Natural killer cell (primary cell): ENCODE data around the gene ANXA3. TPM values are rescaled to one million over a fixed set of nuclear protein-coding genes. Genes with fewer than 3 reads are reported as not detected.

Experiments used
- ATAC-seq, 3 donors: fragments of 150-1000 bp in 2 of 3; fragments of 200-7000 bp in 1 of 3; cut with Tn5 transposase; 1 replicate in 1 of 3; 2 replicates in 2 of 3; pipeline ENCODE4 v1.10.0; 2021; ENCODE audit warnings: mild to moderate bottlenecking in 2 of 3, moderate library complexity in 2 of 3
- DNase-seq, 2 donors: peaks; one replicate each; pipeline versions ENCODE4 v3.0.0 to v3.0.0-alpha.2; 2013 to 2021; ENCODE audit warnings: mixed read lengths in 1 of 2
- H3K27ac ChIP-seq: one replicate; pipeline ENCODE4 v1.5.1; 2013; ENCODE audit warnings: mild to moderate bottlenecking, low read length
- H3K27me3 ChIP-seq: one replicate; pipeline ENCODE4 v1.6.1; 2013; ENCODE audit warnings: low read length; ENCODE audit not compliant: control insufficient read depth, insufficient read depth
- H3K36me3 ChIP-seq: one replicate; pipeline ENCODE4 v1.6.1; 2013; ENCODE audit warnings: low read length; ENCODE audit not compliant: control insufficient read depth, insufficient read depth
- H3K4me1 ChIP-seq: one replicate; pipeline ENCODE4 v1.6.1; 2013; ENCODE audit warnings: low read length; ENCODE audit not compliant: control insufficient read depth, insufficient read depth
- H3K4me3 ChIP-seq: one replicate; pipeline ENCODE4 v1.5.1; 2013; ENCODE audit warnings: low read length
- H3K9me3 ChIP-seq: one replicate; pipeline ENCODE4 v1.6.1; 2013; ENCODE audit warnings: low read length; ENCODE audit not compliant: control insufficient read depth, insufficient read depth
- H3K27ac Mint-ChIP-seq, 2 donors: one replicate each; pipeline ENCODE4 v1.8.0; 2022; ENCODE audit warnings: mild to moderate bottlenecking in 2 of 2, mixed read lengths in 2 of 2, moderate library complexity in 1 of 2
- H3K27me3 Mint-ChIP-seq, 2 donors: one replicate each; pipeline ENCODE4 v1.8.0; 2022; ENCODE audit warnings: low read depth in 2 of 2, mixed read lengths in 2 of 2
- H3K36me3 Mint-ChIP-seq: one replicate; pipeline ENCODE4 v1.8.0; 2022; ENCODE audit warnings: mixed read lengths
- H3K4me1 Mint-ChIP-seq, 2 donors: one replicate each; pipeline ENCODE4 v1.8.0; 2022; ENCODE audit warnings: mixed read lengths in 2 of 2
- H3K4me3 Mint-ChIP-seq: one replicate; pipeline ENCODE4 v1.8.0; 2022; ENCODE audit warnings: mild to moderate bottlenecking, moderate library complexity, mixed read lengths
- H3K9me3 Mint-ChIP-seq, 2 donors: one replicate each; pipeline ENCODE4 v1.8.0; 2022; ENCODE audit warnings: mixed read lengths in 2 of 2
- WGBS: methylation state at CpG from one replicate; pipeline ENCODE4 v1.1.7; 2013; ENCODE audit warnings: missing lambda C conversion rate; ENCODE audit not compliant: insufficient coverage; 5-methylcytosine and 5-hydroxymethylcytosine counted together
- intact Hi-C: fragments of 100-400 bp; cut with micrococcal nuclease; formaldehyde crosslinking; loops from one replicate; pipeline ENCODE4 v1.14.2; 2022
- total RNA-seq, 4 donors: library from RNA; stranded (reverse); fragments of 120-200 nt in 1 of 4; gene quantifications; one replicate each; pipeline versions ENCODE4 v1.2.3 to v1.2.4, GENCODE V29; 2013 to 2022
- TF ChIP-seq, protein P1 (sequence below): fragments of 200-600 bp; IDR thresholded peaks from one replicate; pipeline ENCODE4 v1.8.0; 2022; ENCODE audit warnings: antibody characterized with exemption

The ANXA3 gene
- total RNA-seq, 3 donors from 2014 or later (not counting 1 experiment from before 2014, with no cell fraction given), result 1.1 to 1.2 TPM; not detected in 1

DNA sequence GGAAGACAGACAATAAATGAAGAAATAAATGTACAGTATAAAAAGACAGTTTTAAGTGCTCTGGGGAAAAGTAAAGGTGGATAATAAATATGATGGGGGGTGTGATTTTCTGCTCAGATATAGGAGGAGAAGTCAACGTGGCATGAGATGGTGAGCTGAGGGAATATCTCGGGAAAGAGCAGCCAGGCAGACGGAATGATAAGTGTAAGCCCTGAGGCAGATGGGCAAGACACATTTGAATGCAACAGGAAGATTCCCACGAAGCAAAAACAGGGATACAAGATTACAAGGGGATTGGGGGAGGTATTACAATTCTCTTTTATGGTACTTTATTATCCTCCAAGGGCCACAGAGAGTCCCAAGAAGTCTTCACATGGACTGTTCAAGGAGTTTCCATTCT, 11.1 kb downstream of the ANXA3 start:
- Histone ChIP-seq H3K4me1 (no peaks in the 10 kb centered on the region), H3K9me3 (no peaks in the 10 kb centered on the region), H3K4me3 (no peak overlapping the region), H3K27me3 (peaks cover 2% of the 10 kb centered on the region), H3K27ac (no peak overlapping the region), H3K36me3 (no peaks in the 10 kb centered on the region)
- intact Hi-C loops, result no loop called here
- ATAC-seq, result no peak
- Mint-ChIP-seq H3K36me3 (no peaks in the 10 kb centered on the region), H3K4me1 (no peaks in the 10 kb centered on the region), H3K4me3 (no peak overlapping the region), H3K27me3 (peaks cover 0 to 3% of the 10 kb centered on the region in 2 donors), H3K9me3 (no peaks in the 10 kb centered on the region), H3K27ac (no peak overlapping the region)
- 75% methylated on average over 4 of the region's 4 CpGs for WGBS
- DNase-seq, result no peak
- TF ChIP-seq, protein P1, sequence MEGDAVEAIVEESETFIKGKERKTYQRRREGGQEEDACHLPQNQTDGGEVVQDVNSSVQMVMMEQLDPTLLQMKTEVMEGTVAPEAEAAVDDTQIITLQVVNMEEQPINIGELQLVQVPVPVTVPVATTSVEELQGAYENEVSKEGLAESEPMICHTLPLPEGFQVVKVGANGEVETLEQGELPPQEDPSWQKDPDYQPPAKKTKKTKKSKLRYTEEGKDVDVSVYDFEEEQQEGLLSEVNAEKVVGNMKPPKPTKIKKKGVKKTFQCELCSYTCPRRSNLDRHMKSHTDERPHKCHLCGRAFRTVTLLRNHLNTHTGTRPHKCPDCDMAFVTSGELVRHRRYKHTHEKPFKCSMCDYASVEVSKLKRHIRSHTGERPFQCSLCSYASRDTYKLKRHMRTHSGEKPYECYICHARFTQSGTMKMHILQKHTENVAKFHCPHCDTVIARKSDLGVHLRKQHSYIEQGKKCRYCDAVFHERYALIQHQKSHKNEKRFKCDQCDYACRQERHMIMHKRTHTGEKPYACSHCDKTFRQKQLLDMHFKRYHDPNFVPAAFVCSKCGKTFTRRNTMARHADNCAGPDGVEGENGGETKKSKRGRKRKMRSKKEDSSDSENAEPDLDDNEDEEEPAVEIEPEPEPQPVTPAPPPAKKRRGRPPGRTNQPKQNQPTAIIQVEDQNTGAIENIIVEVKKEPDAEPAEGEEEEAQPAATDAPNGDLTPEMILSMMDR, result no peak

DNA sequence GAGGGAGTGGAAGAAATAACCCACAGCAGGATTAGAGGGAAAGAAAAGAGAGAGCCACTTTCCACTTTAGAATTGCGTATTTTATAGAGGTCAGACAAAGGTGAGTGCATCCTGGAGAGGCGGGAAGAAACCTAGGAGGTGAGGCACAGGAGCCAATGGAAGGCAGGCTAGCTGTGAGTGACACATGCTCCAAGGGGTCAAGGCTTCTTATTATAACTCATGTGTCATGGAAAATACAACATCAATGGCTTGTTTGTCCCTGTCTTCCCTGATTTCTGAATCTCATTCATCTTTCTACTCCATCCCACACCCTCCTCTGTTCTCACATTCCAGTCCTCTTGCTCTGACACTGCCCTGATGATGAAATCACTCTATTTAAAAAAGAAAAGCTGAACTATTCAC, 14.4 kb downstream of the ANXA3 start:
- Mint-ChIP-seq H3K9me3 (no peaks in the 10 kb centered on the region), H3K27ac (no peak overlapping the region), H3K36me3 (no peaks in the 10 kb centered on the region), H3K4me1 (no peaks in the 10 kb centered on the region), H3K4me3 (no peak overlapping the region), H3K27me3 (peaks cover 0 to 3% of the 10 kb centered on the region in 2 donors)
- Histone ChIP-seq H3K27me3 (peaks cover 2% of the 10 kb centered on the region), H3K4me3 (no peak overlapping the region), H3K36me3 (no peaks in the 10 kb centered on the region), H3K9me3 (no peaks in the 10 kb centered on the region), H3K4me1 (no peaks in the 10 kb centered on the region), H3K27ac (no peak overlapping the region)
- intact Hi-C loops, result no loop called here
- TF ChIP-seq, protein P1, result no peak
- ATAC-seq (no peak), DNase-seq (no peak)
- 100% methylated on average over 2 of the region's 2 CpGs for WGBS

DNA sequence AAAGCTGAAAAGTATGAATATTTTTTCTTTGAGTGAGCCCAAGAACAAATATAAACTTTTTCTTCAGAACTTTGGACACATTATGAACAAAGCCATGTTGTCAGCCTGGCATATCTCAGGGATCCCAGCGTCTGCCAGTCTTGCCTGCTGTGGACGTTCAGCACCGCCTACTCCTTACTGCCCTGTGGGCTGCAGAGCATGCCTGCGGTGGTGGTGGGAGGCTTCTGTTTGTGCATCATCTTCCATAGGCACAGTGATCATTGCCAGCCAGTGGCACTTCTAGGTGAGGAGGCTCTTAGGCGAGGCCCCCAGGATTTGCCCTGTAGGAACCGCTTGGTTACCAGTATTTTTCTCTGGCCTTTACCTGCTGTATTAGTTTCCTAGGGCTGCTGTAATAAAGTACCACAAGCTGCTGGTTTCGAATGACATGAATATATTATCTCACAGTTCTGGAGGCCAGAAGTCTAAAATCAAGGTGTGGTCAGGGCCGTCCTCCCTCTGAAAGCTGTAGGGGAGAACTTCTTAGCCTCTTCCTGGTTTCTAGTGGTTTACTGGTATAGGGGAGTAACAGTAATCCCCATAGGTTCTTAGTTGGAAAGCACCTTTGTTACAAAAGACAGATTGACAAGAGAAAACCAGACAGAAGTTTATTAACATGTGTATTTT, 15.4 kb downstream of the ANXA3 start:
- H3K4me3 Mint-ChIP-seq, result no peak overlapping the region
- intact Hi-C loops, result no loop called here

More for the DNA sequence above, 15.4 kb downstream of the ANXA3 start:
- DNase-seq (no peak), ATAC-seq (no peak)
- no peaks in the 10 kb centered on the region for H3K36me3 Mint-ChIP-seq
- Histone ChIP-seq H3K27ac (no peak overlapping the region), H3K27me3 (peaks cover 2% of the 10 kb centered on the region), H3K4me1 (no peaks in the 10 kb centered on the region), H3K36me3 (no peaks in the 10 kb centered on the region), H3K9me3 (no peaks in the 10 kb centered on the region), H3K4me3 (no peak overlapping the region)
- 87% methylated on average over 8 of the region's 8 CpGs for WGBS
- TF ChIP-seq, protein P1, result no peak
- no peak overlapping the region for H3K27ac Mint-ChIP-seq
- H3K27me3 Mint-ChIP-seq, result peaks cover 0 to 3% of the 10 kb centered on the region in 2 donors
- no peaks in the 10 kb centered on the region for H3K4me1 Mint-ChIP-seq
- no peaks in the 10 kb centered on the region for H3K9me3 Mint-ChIP-seq
